Omental fat pad (tissue), 4 donors: Measurements from ENCODE around the gene CD6. TPM values are rescaled to one million over a fixed set of nuclear protein-coding genes. Genes with fewer than 3 reads are reported as not detected.

Source experiments
- ATAC-seq: fragments of 150-250 bp; one replicate; pipeline ENCODE4 v1.9.1; 2016; ENCODE audit warnings: mild to moderate bottlenecking, moderate library complexity; ENCODE audit not compliant: low FRiP score
- DNase-seq: peaks from one replicate; pipeline ENCODE4 v3.0.0-alpha.2; 2019; ENCODE audit warnings: low spot score
- total RNA-seq, 4 donors: library from RNA; depleted of rRNA; stranded (reverse); fragments of >200 nt; gene quantifications; one replicate each; pipeline ENCODE4 v1.1.0, GENCODE V29; 2016
- TF ChIP-seq, protein P1 (sequence below), 3 donors: fragments of 450-650 bp; IDR thresholded peaks; one replicate each; pipeline ENCODE4 v1.5.1; 2016 to 2017; ENCODE audit warnings: antibody characterized with exemption in 3 of 3, mild to moderate bottlenecking in 3 of 3, moderate library complexity in 2 of 3

The CD6 gene
- total RNA-seq, 4 donors from 2014 or later, result 0.79 to 6.5 (median 2.2) TPM

- TF ChIP-seq, protein P1, sequence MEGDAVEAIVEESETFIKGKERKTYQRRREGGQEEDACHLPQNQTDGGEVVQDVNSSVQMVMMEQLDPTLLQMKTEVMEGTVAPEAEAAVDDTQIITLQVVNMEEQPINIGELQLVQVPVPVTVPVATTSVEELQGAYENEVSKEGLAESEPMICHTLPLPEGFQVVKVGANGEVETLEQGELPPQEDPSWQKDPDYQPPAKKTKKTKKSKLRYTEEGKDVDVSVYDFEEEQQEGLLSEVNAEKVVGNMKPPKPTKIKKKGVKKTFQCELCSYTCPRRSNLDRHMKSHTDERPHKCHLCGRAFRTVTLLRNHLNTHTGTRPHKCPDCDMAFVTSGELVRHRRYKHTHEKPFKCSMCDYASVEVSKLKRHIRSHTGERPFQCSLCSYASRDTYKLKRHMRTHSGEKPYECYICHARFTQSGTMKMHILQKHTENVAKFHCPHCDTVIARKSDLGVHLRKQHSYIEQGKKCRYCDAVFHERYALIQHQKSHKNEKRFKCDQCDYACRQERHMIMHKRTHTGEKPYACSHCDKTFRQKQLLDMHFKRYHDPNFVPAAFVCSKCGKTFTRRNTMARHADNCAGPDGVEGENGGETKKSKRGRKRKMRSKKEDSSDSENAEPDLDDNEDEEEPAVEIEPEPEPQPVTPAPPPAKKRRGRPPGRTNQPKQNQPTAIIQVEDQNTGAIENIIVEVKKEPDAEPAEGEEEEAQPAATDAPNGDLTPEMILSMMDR (IDR thresholded peaks at IDR 0.05), result no peak
- DNase-seq (no peak), ATAC-seq (no peak)
Observed at GRCh38 chr11:61034704-61035525, 63.4 kb downstream of the CD6 start.

DNA sequence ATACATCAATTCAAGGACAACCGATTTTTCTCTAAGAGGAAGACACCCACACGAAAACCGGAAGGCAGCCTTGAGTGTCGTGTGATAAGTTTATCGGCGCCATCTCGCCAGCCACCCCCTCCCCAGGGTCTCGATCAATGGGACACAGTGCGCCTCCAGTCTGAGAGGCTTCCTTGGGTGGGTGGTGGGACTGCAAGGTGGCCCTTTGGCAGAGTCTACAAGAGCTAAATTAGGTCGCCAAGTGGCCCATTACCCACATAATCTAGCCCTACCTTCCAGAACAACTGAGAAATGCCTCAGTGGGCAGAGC is 64.0 kb downstream of the CD6 start:
- no peak for ATAC-seq
- TF ChIP-seq, protein P1 (IDR thresholded peaks at IDR 0.05), result no peak
- no peak for DNase-seq

GRCh38 chr11:61037441-61038093 is 66.1 kb downstream of the CD6 start:
- TF ChIP-seq, protein P1 (IDR thresholded peaks at IDR 0.05), result no peak
- ATAC-seq, result no peak
- no peak for DNase-seq

GRCh38 chr11:61039916-61040315 is 68.4 kb downstream of the CD6 start:
- DNase-seq, result no peak
- TF ChIP-seq, protein P1 (IDR thresholded peaks at IDR 0.05), result no peak
- no peak for ATAC-seq

GRCh38 chr11:61041755-61042518 is 70.5 kb downstream of the CD6 start:
- ATAC-seq (no peak), DNase-seq (no peak)
- TF ChIP-seq, protein P1 (IDR thresholded peaks at IDR 0.05), result no peak

DNA sequence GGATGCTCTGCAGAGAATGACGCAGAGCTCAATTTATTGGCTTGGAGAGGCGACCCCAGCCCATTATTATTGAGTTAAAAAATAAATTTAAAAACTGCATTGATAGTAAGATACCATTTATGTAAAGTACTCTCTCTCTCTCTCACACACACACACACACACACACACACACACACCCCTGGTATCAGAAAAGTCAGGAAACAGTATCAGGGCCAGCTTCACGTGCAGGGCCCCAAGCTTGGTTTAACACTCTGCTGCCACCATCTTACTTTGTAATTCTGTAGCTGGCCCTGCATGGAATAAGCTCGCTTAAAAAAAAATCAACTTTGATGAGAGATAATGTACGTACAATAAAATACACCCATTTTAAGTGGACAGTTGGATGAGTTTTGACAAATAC is 71.1 kb downstream of the CD6 start:
- TF ChIP-seq, protein P1 (IDR thresholded peaks at IDR 0.05), result no peak
- DNase-seq (no peak), ATAC-seq (no peak)
